ENCODE results near the gene COCH. TPM values are rescaled to one million over a fixed set of nuclear protein-coding genes. Genes with fewer than 3 reads are reported as not detected.
A peak's percentile ranks its signal among the peaks of the same experiment; 100 is the strongest.

Gene COCH
- total RNA-seq, 1 experiment from 2014 or later, result 87.6 TPM

GRCh38 chr14:30914812-30915211 is 40.5 kb downstream of the COCH start:
- BruUV-seq (replicated peaks), result no TSS peak
- ChIA-PET POLR2A (ENCODE audit: low non-redundant PET) (no interaction called here), CTCF (no interaction called here)
- no peak overlapping the region for H3K27ac ChIP-seq (ENCODE audit: low read depth, low read length, poor library complexity, severe bottlenecking)
- peaks cover 30% of the 10 kb centered on the region for H3K4me1 ChIP-seq (ENCODE audit: insufficient read depth, low read length, poor library complexity, severe bottlenecking)
- no peaks in the 10 kb centered on the region for H3K27me3 ChIP-seq (replicated peaks; ENCODE audit: insufficient read depth, low read depth, low read length, poor library complexity)
- intact Hi-C loops (cut with micrococcal nuclease; ENCODE audit: unreplicated experiment), result no loop called here
- H3K36me3 ChIP-seq (ENCODE audit: insufficient read depth, low read length, poor library complexity, severe bottlenecking), result peaks cover 20% of the 10 kb centered on the region
- H3K4me3 ChIP-seq (ENCODE audit: low read depth, low read length, poor library complexity, severe bottlenecking), result no peak overlapping the region
- DNase-seq (ENCODE audit: low spot score), result no peak
- no peak for TF ChIP-seq EZH2 (IDR thresholded peaks at IDR 0.05; ENCODE audit: borderline replicate concordance, low read depth, low read length, poor library complexity, severe bottlenecking)
- TF ChIP-seq CTCF (conservative IDR thresholded peaks at IDR 0.05; ENCODE audit: low read depth, low read length), result no peak
- H3K9me3 ChIP-seq (ENCODE audit: low read depth, low read length, poor library complexity, severe bottlenecking), result no peaks in the 10 kb centered on the region

- Histone ChIP-seq H3K9me3 (ENCODE audit: low read depth, low read length, poor library complexity, severe bottlenecking) (no peaks in the 10 kb centered on the region), H3K36me3 (ENCODE audit: insufficient read depth, low read length, poor library complexity, severe bottlenecking) (peaks cover 15% of the 10 kb centered on the region), H3K27ac (ENCODE audit: low read depth, low read length, poor library complexity, severe bottlenecking) (peak overlapping the region; percentile 14), H3K4me1 (ENCODE audit: insufficient read depth, low read length, poor library complexity, severe bottlenecking) (peaks cover 37% of the 10 kb centered on the region), H3K4me3 (ENCODE audit: low read depth, low read length, poor library complexity, severe bottlenecking) (no peak overlapping the region), H3K27me3 (replicated peaks; ENCODE audit: insufficient read depth, low read depth, low read length, poor library complexity) (no peaks in the 10 kb centered on the region)
- TF ChIP-seq CTCF (conservative IDR thresholded peaks at IDR 0.05; ENCODE audit: low read depth, low read length), result no peak
- no peak for TF ChIP-seq EZH2 (IDR thresholded peaks at IDR 0.05; ENCODE audit: borderline replicate concordance, low read depth, low read length, poor library complexity, severe bottlenecking)
- ChIA-PET POLR2A (ENCODE audit: low non-redundant PET) (no interaction called here), CTCF (no interaction called here)
- peak; percentile 21 for DNase-seq (ENCODE audit: low spot score)
- no TSS peak for BruUV-seq (replicated peaks)
- intact Hi-C loops (cut with micrococcal nuclease; ENCODE audit: unreplicated experiment), result no loop called here
These were observed 41.2 kb downstream of the COCH start for GRCh38 chr14:30915596-30915995.

DNA sequence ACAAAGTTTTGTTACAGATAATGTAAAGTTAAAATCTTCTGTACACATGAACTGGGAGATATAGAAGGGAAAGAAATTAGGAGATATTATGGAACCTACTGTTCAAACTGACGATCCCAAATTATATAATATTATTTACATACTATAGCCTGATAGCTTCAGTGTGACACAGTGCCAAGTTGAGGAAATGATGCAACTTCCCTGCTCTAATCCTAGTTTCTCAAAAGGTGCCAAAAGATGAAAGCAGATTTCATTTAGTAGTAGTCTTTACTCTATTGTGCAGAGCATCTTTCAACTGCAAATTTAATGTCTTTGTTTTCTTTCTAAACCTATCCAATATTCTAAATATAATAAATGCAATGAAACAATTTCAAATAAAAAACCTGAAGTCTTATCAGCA is 46.9 kb downstream of the COCH start:
- H3K36me3 ChIP-seq (ENCODE audit: insufficient read depth, low read length, poor library complexity, severe bottlenecking), result no peaks in the 10 kb centered on the region
- H3K4me3 ChIP-seq (ENCODE audit: low read depth, low read length, poor library complexity, severe bottlenecking), result no peak overlapping the region
- intact Hi-C loops (cut with micrococcal nuclease; ENCODE audit: unreplicated experiment), result no loop called here
- H3K9me3 ChIP-seq (ENCODE audit: low read depth, low read length, poor library complexity, severe bottlenecking), result no peaks in the 10 kb centered on the region
- no TSS peak for BruUV-seq (replicated peaks)
- CTCF ChIA-PET, result no interaction called here
- H3K27ac ChIP-seq (ENCODE audit: low read depth, low read length, poor library complexity, severe bottlenecking), result peak overlapping the region; percentile 77
- H3K4me1 ChIP-seq (ENCODE audit: insufficient read depth, low read length, poor library complexity, severe bottlenecking), result peaks cover 59% of the 10 kb centered on the region
- no peaks in the 10 kb centered on the region for H3K27me3 ChIP-seq (replicated peaks; ENCODE audit: insufficient read depth, low read depth, low read length, poor library complexity)
- POLR2A ChIA-PET (ENCODE audit: low non-redundant PET), result interaction anchor here (0.7 kb wide), 1 partner anchor 23 kb away, joined by 3 read pairs; no protein-coding TSS in a partner anchor
- DNase-seq (ENCODE audit: low spot score), result peak; percentile 74
- TF ChIP-seq CTCF (conservative IDR thresholded peaks at IDR 0.05; ENCODE audit: low read depth, low read length), result no peak
- TF ChIP-seq EZH2 (IDR thresholded peaks at IDR 0.05; ENCODE audit: borderline replicate concordance, low read depth, low read length, poor library complexity, severe bottlenecking), result no peak
